Globus pallidus (tissue), 1 donor: ENCODE results near the gene ANK2.
"Not testable (repeated sequence)": the region's sequence is repeated elsewhere in the genome, so short reads cannot be mapped to it uniquely, and the experiment has no call there.

Experiments used
- DNase-seq: peaks from one replicate; pipeline ENCODE4 v3.0.0-alpha.2; 2015; ENCODE audit warnings: low spot score

The ANK2 gene

DNA sequence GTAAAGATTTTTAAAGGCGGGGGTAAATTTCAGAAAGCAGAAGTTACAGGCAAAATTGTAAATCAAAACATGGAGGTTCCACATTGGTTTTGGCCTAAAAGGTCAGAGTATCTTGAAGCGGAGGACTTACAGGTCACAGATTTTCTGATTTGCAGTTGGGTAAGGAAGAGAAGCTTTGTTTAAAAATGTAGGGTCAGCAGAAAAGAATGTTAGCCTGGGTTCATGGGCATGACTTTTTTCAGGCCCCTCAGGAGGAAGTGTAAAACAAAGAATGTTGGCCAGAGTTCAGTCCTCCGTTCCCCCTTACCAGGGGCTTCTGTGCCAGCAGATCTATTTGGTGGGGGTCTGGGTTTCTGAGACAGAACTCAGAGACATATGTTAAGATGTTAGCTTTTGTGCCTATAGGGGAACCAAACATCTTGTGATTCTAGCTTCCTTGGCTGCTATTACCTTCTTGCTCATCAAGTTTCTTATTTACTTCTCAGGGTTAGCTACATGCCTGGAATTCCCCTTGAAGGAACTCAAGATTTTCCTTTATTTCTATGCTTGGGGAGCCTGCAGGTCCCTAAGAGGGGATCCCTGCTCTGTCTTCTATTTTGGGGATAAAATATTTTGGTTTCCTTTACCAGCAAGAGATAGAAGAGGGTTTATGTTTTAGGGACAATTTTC, 160.3 kb downstream of the ANK2 start:
- DNase-seq, result no peak

DNA sequence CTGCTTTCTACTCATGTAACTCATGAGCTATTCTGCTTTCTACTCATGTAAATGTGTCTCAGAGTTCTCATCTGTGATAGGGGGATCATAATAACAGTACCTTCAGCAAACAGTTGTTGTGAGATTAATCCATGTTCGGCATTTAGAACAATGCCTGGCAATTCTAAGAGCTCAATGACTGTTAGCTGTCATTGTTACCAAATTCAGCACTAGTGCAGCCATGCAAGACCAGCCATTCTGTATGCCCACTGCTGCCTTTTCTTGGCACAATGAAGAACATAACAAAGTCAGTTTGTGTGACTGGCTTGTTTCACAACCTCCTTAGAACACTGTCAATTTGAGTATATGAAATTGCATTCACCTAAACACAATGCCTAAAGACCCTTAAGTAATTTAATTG, 163.2 kb downstream of the ANK2 start:
- DNase-seq, result peak; percentile 47

DNA sequence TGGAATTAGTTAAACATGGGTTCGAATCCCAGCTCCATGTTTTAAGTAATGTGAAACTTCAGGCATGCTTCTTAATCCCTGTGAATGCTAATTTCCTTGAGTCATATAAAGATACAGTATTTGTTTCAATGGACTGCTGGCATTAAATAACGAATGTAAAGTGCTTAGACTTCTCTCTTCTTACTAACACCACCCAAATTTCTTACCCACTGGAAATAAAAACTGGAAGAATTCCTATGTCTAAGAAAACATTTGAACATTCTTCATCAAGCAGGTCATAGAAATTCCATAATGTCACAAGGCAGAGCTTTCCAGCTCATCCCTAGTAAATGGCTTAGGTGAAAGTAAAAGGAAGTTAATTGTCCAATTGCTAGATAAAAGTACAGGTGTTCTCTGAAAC, 172.5 kb downstream of the ANK2 start:
- no peak for DNase-seq

GRCh38 chr4:113222471-113222870, 173.0 kb downstream of the ANK2 start:
- DNase-seq, result no peak

GRCh38 chr4:113223001-113223400, 173.5 kb downstream of the ANK2 start:
- no peak for DNase-seq

GRCh38 chr4:113232194-113232593, 182.7 kb downstream of the ANK2 start:
- DNase-seq, result no peak

GRCh38 chr4:113236916-113237315, 187.5 kb downstream of the ANK2 start:
- no peak for DNase-seq

- DNase-seq, result no peak
Observed at GRCh38 chr4:113243312-113243711, 193.9 kb downstream of the ANK2 start.

DNA sequence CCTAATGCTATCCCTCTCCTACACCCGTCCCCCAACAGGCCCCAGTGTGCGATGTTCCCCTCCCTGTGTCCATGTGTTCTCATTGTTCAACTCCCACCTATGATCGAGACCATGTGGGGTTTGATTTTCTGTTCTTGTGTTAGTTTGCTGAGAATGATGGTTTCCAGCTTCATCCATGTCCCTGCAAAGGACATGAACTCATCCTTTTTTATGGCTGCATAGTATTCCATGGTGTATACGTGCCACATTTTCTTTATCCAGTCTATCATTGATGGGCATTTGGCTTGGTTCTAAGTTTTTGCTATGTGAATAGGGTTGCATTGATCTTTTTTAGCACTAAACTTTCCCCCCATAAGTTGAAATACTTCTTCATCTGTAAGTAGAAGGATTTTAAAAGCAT, 195.3 kb downstream of the ANK2 start:
- not testable (repeated sequence) for DNase-seq

DNA sequence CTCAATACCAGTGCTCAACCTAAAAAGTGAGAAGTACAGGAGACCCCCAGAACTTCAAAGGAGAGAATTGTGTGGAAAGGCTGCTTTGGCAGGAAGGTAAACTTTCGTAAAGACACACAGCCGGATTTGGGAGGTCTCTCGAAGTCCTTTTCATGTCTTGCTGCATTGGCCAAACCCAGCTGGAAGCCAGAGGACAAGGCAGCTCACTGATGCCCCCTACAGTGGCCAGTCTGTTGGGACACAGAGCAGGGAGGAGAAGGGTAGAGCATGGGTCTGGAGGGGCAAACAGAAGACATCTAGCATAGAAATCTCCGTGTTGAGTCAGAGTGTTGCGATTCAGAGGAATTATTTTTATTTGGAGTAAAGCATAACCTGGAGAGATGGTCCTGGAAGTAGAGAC, 198.9 kb downstream of the ANK2 start:
- DNase-seq, result no peak

- DNase-seq, result no peak
Observed at GRCh38 chr4:113255628-113256027, 206.2 kb downstream of the ANK2 start.

DNA sequence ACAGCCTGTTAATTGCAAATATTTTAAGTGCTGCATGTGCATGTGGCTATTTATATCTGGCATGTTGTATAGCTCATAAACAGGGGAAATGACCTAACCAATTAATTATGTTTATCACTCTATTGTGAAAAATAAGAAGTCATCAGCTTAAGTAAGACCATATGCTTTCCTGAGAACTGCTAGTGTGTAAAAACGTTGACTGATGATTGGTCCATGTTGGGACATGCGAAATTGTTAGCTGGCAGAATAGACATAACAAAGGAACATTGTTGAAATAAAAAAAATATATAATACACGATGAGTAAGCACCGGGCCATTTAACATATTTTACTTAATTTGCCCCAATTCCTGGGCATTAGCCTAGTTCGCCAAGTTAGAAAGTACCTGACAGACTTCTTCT, 207.5 kb downstream of the ANK2 start:
- DNase-seq, result no peak

DNA sequence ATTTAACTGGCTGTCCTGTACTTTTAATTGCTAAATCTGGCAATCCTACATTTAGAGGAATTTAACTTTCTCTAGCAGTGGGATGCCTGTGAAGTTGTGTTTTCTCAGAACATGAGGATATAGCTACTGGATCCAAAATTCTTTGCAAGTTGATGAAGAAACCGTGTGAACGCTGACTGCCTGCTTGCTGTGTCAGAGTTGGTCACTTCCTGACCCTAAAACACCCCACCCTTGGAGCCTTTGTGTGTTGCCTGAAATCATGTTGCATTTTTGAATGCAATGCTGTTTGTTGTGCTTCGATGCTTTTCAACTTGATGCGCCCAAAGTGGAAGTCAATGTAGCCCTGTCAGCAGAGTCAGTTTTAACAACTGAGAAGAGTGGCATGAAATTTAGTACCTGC, 211.2 kb downstream of the ANK2 start:
- DNase-seq, result no peak

- no peak for DNase-seq
Observed at GRCh38 chr4:113263274-113263673, 213.8 kb downstream of the ANK2 start.

DNA sequence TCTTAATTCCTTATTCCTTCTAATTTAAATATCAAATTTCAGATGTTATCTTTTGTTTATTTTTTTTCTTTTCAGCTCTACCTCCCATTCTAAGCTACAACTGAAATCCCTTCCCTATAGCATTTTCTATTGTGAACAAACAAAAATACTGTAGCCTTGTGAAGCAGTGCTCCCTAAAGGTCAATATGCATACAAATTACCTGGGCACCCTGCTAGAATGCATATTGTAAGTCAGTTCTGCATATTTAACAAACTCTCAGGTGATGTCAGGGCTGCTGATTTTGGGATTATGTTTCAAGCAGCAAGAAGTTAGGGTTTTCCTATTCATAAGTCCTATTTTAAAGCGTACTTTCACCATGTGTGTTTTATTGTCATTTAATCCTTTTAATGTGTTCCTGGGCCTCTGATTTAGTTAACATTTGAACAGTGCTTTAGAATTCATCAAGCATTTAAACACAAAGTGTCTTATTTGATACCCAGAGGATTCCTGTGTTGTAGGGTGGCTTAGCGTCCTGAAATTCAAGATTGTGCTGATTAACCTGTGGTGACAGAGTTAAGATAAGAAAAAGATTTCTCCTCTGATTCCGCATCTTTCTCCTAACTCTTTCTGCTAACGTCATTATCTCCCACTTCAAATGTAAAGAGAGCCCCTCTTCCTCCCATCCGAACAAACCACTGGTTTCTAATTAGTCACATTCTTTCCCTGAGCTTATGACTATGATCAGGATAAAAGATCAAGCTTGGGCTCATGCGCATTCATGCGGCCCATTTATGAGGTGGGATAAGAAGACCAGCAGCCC, 221.3 kb downstream of the ANK2 start:
- DNase-seq, result no peak

DNA sequence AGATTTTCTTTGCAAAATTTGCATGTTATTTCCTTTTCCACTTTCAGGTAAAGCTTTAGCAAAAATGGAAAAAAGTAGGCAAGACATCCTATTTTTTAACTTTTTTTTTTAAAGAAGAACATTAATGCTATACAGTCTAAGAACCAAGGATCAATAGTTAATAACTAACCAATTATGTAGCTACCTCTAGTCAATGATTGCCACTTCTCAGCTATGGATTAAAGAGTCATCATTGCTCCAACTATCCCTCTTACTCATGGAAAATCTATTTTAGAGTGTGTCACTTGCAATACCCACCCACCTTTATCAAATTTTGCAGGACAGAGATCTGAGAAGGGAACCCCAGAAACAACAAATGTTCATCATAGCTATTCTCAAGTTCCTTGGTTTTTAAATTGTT, 223.1 kb downstream of the ANK2 start:
- DNase-seq, result no peak

DNA sequence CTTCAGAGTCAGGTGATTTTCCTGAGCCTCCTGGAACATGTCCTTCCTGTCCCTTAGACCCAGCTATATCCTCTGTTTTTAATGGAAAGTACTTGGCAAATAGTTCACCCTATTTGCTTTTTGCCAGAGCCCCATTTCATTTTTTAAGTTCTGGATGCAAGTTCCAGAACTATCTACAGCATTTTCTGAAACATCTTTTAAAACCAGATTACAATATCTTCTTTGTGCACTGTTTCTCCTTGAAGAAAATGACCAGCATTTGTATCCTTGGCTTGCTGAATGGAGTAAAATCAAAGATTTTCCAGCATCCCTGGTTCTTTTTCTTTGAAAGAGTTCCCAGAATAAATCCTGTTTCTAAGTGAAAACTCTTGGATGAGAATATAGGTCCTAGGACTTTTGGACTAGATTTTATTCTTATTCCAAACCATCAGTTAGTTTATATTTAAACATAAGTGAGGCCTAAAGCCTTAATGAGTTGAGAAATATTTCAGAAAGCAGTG, 224.3 kb downstream of the ANK2 start:
- DNase-seq, result peak; percentile 25

GRCh38 chr4:113276464-113277170, 227.2 kb downstream of the ANK2 start:
- peak; percentile 59 for DNase-seq

GRCh38 chr4:113278324-113278934, 229.0 kb downstream of the ANK2 start:
- DNase-seq, result peak; percentile 78

DNA sequence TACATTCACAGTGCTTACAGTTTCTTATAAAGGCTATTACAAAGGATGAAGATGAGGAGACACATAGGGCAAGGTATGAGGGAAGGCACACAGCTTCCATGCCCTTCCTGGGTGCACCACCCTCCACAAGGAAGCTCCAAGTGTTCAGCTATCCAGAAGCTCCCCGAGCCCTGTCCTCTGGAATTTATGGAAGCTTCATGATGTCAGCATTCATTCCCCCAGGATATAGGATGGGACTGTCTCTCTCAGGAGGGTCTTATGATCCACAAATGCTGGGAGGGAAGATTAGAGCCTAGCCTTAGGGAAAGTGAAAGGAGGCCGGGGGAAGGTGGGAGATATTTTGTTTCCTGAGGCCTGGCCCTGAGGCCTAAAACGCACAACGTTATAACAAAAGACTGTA, 236.0 kb downstream of the ANK2 start:
- DNase-seq, result no peak

GRCh38 chr4:113288257-113288656, 238.8 kb downstream of the ANK2 start:
- DNase-seq, result no peak

- DNase-seq, result no peak
Observed at GRCh38 chr4:113288696-113289095, 239.2 kb downstream of the ANK2 start.
